ENCODE measurements around the gene CHRNA5.

Gene CHRNA5

GRCh38 chr15:78640527-78641101, 75.3 kb downstream of the CHRNA5 start:
- DNase-seq, result no peak

- no peak for DNase-seq
These were observed 75.9 kb downstream of the CHRNA5 start, which contains the start of gene CHRNB4 for GRCh38 chr15:78641102-78641748. Gene CHRNB4, minus strand, starts transcription at chr15:78641210. Its CDS starts 77 bp downstream, at chr15:78641133.

- DNase-seq, result no peak
These were observed 76.5 kb downstream of the CHRNA5 start for GRCh38 chr15:78641749-78642275.

- DNase-seq, result no peak
These were observed 77.0 kb downstream of the CHRNA5 start for GRCh38 chr15:78642331-78642730.

Data from Kasumi-1 (cell line).